WTC11 (cell line): ENCODE measurements around the gene MAPK12. TPM values are rescaled to one million over a fixed set of nuclear protein-coding genes. Genes with fewer than 3 reads are reported as not detected.

Experiments
- ATAC-seq: fragments of 200-7000 bp; cut with Tn5 transposase; 2 replicates; pipeline ENCODE4 v1.10.0; 2021; ENCODE audit warnings: mild to moderate bottlenecking, moderate library complexity
- CTCF ChIA-PET: fragments of 300-600 bp; sonication (Branson Sonifier 250); formaldehyde crosslinking; loops from one replicate; lab custom pipeline; 2021; ENCODE audit warnings: antibody characterized with exemption; lab: Charles Lee
- POLR2A ChIA-PET: fragments of 350-600 bp; sonication (Branson Sonifier 250); formaldehyde crosslinking; loops from one replicate; lab custom pipeline; 2021; ENCODE audit warnings: antibody characterized with exemption; lab: Charles Lee
- DNase-seq: peaks from one replicate; pipeline ENCODE4 v3.0.0; 2021; ENCODE audit warnings: low spot score
- H3K27ac Mint-ChIP-seq: 2 replicates; pipeline ENCODE4 v1.8.0; 2021; ENCODE audit warnings: mixed read lengths
- H3K27me3 Mint-ChIP-seq: 2 replicates; pipeline ENCODE4 v1.8.0; 2021; ENCODE audit warnings: low read depth, mild to moderate bottlenecking, moderate library complexity, mixed read lengths
- H3K36me3 Mint-ChIP-seq: 2 replicates; pipeline ENCODE4 v1.8.0; 2021; ENCODE audit warnings: mixed read lengths
- H3K4me1 Mint-ChIP-seq: 2 replicates; pipeline ENCODE4 v1.8.0; 2022; ENCODE audit warnings: mixed read lengths
- H3K4me3 Mint-ChIP-seq: 2 replicates; pipeline ENCODE4 v1.8.0; 2021; ENCODE audit warnings: mild to moderate bottlenecking, moderate library complexity, mixed read lengths
- H3K9me3 Mint-ChIP-seq: 2 replicates; pipeline ENCODE4 v1.8.0; 2021; ENCODE audit warnings: mixed read lengths
- ATF1 ChIP-seq: sonication (generic); formaldehyde crosslinking; IDR thresholded peaks from 2 replicates; pipeline ENCODE4 v1.8.1; 2023; ENCODE audit warnings: mild to moderate bottlenecking, moderate library complexity, missing genetic modification reagents
- EMX1 ChIP-seq: fragments of 250-450 bp; sonication (Bioruptor Pico); IDR thresholded peaks from 2 replicates; pipeline ENCODE4 v1.8.0; 2021; ENCODE audit warnings: mild to moderate bottlenecking
- ESRRA ChIP-seq: sonication (generic); formaldehyde crosslinking; IDR thresholded peaks from 2 replicates; pipeline ENCODE4 v1.8.1; 2022; ENCODE audit warnings: mild to moderate bottlenecking, missing genetic modification reagents, borderline replicate concordance
- ETV6 ChIP-seq: sonication (generic); formaldehyde crosslinking; IDR thresholded peaks from 2 replicates; pipeline ENCODE4 v1.8.1; 2022; ENCODE audit warnings: mild to moderate bottlenecking, missing genetic modification reagents
- FOXK1 ChIP-seq: sonication (generic); formaldehyde crosslinking; IDR thresholded peaks from 2 replicates; pipeline ENCODE4 v1.8.0; 2022; ENCODE audit warnings: mild to moderate bottlenecking, moderate library complexity, missing genetic modification reagents
- GABPB1 ChIP-seq: sonication (generic); formaldehyde crosslinking; IDR thresholded peaks from 2 replicates; pipeline ENCODE4 v1.8.1; 2023; ENCODE audit warnings: mild to moderate bottlenecking, missing genetic modification reagents
- IRF1 ChIP-seq: sonication (generic); formaldehyde crosslinking; IDR thresholded peaks from 2 replicates; pipeline ENCODE4 v1.8.0; 2023; ENCODE audit warnings: missing genetic modification reagents
- PREB ChIP-seq: sonication (generic); formaldehyde crosslinking; IDR thresholded peaks from 2 replicates; pipeline ENCODE4 v1.8.1; 2022; ENCODE audit warnings: mild to moderate bottlenecking, missing genetic modification reagents, moderate library complexity, borderline replicate concordance
- RELA ChIP-seq: sonication (generic); formaldehyde crosslinking; IDR thresholded peaks from 2 replicates; pipeline ENCODE4 v1.8.1; 2022; ENCODE audit warnings: missing genetic modification reagents, mild to moderate bottlenecking, borderline replicate concordance
- SMAD4 ChIP-seq: sonication (generic); formaldehyde crosslinking; IDR thresholded peaks from 2 replicates; pipeline ENCODE4 v1.8.0; 2022; ENCODE audit warnings: mild to moderate bottlenecking, missing genetic modification reagents
- SOX15 ChIP-seq: fragments of 250-450 bp; sonication (Bioruptor Pico); IDR thresholded peaks from 2 replicates; pipeline ENCODE4 v1.9.0; 2021; ENCODE audit warnings: mild to moderate bottlenecking
- ZBTB21 ChIP-seq: sonication (generic); formaldehyde crosslinking; IDR thresholded peaks from 2 replicates; pipeline ENCODE4 v1.8.1; 2023; ENCODE audit warnings: mild to moderate bottlenecking, missing genetic modification reagents, borderline replicate concordance
- ZNF121 ChIP-seq: sonication (generic); formaldehyde crosslinking; IDR thresholded peaks from 2 replicates; pipeline ENCODE4 v1.8.0; 2023; ENCODE audit warnings: missing genetic modification reagents
- ZNF423 ChIP-seq: fragments of 250-450 bp; sonication (Bioruptor Pico); IDR thresholded peaks from 2 replicates; pipeline ENCODE4 v2.1.2; 2022; ENCODE audit warnings: mild to moderate bottlenecking, moderate library complexity
- total RNA-seq: library from RNA; stranded (reverse); gene quantifications from 3 replicates; pipeline ENCODE4 v1.2.3, GENCODE V29; 2021
- TF ChIP-seq, protein P1 (sequence below): sonication (generic); formaldehyde crosslinking; IDR thresholded peaks from 2 replicates; pipeline ENCODE4 v1.8.0; 2022; ENCODE audit warnings: mild to moderate bottlenecking, missing genetic modification reagents
- TF ChIP-seq, protein P2 (sequence below): sonication (generic); formaldehyde crosslinking; IDR thresholded peaks from 2 replicates; pipeline ENCODE4 v1.8.1; 2022; ENCODE audit warnings: mild to moderate bottlenecking, moderate library complexity, missing genetic modification reagents
- TF ChIP-seq, protein P3 (sequence below): sonication (generic); formaldehyde crosslinking; IDR thresholded peaks from 2 replicates; pipeline ENCODE4 v1.8.0; 2022; ENCODE audit warnings: mild to moderate bottlenecking, missing genetic modification reagents
- TF ChIP-seq, protein P4 (sequence below): sonication (generic); formaldehyde crosslinking; IDR thresholded peaks from 2 replicates; pipeline ENCODE4 v1.8.1; 2023; ENCODE audit warnings: mild to moderate bottlenecking, missing genetic modification reagents
- TF ChIP-seq, protein P5 (sequence below): sonication (generic); formaldehyde crosslinking; IDR thresholded peaks from 2 replicates; pipeline ENCODE4 v1.8.1; 2023; ENCODE audit warnings: mild to moderate bottlenecking, missing genetic modification reagents, moderate library complexity
- TF ChIP-seq, protein P6 (sequence below): sonication (generic); formaldehyde crosslinking; IDR thresholded peaks from 2 replicates; pipeline ENCODE4 v1.8.1; 2022; ENCODE audit warnings: missing genetic modification reagents, borderline replicate concordance

Gene MAPK12
- total RNA-seq, 1 experiment from 2014 or later = 31.0 TPM

- CTCF ChIA-PET = interaction anchor here (0.9 to 3.7 kb wide), 6 partner anchors 9 to 79 kb away, joined by 3 to 21 read pairs (median 4); partner anchors contain the start of gene HDAC10
- H3K4me1 Mint-ChIP-seq = peaks cover 8% of the 10 kb centered on the region
These were observed 1.6 kb upstream of the MAPK12 start for GRCh38 chr22:50262973-50263617.

More at GRCh38 chr22:50262973-50263617, 1.6 kb upstream of the MAPK12 start:
- no peak for DNase-seq
- ATAC-seq = no peak
- no peaks in the 10 kb centered on the region for H3K9me3 Mint-ChIP-seq
- POLR2A ChIA-PET = no interaction called here
- no peaks in the 10 kb centered on the region for H3K36me3 Mint-ChIP-seq
- no peak overlapping the region for H3K27ac Mint-ChIP-seq
- H3K4me3 Mint-ChIP-seq = no peak overlapping the region
- TF ChIP-seq SOX15 (CRISPR knock-in tag) (no peak), ZBTB21 (no peak), ETV6 (CRISPR knock-in tag) (no peak), IRF1 (no peak), PREB (CRISPR knock-in tag) (no peak), FOXK1 (no peak), GABPB1 (CRISPR knock-in tag) (no peak), ESRRA (no peak), ZNF121 (CRISPR knock-in tag) (no peak), RELA (CRISPR knock-in tag) (no peak), SMAD4 (CRISPR knock-in tag) (no peak), ZNF423 (CRISPR knock-in tag) (no peak), ATF1 (CRISPR knock-in tag) (no peak), EMX1 (CRISPR knock-in tag) (no peak)
- TF ChIP-seq, protein P1, sequence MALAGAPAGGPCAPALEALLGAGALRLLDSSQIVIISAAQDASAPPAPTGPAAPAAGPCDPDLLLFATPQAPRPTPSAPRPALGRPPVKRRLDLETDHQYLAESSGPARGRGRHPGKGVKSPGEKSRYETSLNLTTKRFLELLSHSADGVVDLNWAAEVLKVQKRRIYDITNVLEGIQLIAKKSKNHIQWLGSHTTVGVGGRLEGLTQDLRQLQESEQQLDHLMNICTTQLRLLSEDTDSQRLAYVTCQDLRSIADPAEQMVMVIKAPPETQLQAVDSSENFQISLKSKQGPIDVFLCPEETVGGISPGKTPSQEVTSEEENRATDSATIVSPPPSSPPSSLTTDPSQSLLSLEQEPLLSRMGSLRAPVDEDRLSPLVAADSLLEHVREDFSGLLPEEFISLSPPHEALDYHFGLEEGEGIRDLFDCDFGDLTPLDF (CRISPR knock-in tag) = no peak
- TF ChIP-seq, protein P2, sequence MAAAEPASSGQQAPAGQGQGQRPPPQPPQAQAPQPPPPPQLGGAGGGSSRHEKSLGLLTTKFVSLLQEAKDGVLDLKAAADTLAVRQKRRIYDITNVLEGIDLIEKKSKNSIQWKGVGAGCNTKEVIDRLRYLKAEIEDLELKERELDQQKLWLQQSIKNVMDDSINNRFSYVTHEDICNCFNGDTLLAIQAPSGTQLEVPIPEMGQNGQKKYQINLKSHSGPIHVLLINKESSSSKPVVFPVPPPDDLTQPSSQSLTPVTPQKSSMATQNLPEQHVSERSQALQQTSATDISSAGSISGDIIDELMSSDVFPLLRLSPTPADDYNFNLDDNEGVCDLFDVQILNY (CRISPR knock-in tag) = no peak
- TF ChIP-seq, protein P3, sequence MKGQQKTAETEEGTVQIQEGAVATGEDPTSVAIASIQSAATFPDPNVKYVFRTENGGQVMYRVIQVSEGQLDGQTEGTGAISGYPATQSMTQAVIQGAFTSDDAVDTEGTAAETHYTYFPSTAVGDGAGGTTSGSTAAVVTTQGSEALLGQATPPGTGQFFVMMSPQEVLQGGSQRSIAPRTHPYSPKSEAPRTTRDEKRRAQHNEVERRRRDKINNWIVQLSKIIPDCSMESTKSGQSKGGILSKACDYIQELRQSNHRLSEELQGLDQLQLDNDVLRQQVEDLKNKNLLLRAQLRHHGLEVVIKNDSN (CRISPR knock-in tag) = no peak
- TF ChIP-seq, protein P4, sequence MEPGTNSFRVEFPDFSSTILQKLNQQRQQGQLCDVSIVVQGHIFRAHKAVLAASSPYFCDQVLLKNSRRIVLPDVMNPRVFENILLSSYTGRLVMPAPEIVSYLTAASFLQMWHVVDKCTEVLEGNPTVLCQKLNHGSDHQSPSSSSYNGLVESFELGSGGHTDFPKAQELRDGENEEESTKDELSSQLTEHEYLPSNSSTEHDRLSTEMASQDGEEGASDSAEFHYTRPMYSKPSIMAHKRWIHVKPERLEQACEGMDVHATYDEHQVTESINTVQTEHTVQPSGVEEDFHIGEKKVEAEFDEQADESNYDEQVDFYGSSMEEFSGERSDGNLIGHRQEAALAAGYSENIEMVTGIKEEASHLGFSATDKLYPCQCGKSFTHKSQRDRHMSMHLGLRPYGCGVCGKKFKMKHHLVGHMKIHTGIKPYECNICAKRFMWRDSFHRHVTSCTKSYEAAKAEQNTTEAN (CRISPR knock-in tag) = no peak
- TF ChIP-seq, protein P5, sequence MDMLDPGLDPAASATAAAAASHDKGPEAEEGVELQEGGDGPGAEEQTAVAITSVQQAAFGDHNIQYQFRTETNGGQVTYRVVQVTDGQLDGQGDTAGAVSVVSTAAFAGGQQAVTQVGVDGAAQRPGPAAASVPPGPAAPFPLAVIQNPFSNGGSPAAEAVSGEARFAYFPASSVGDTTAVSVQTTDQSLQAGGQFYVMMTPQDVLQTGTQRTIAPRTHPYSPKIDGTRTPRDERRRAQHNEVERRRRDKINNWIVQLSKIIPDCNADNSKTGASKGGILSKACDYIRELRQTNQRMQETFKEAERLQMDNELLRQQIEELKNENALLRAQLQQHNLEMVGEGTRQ (CRISPR knock-in tag) = no peak
- TF ChIP-seq, protein P6, sequence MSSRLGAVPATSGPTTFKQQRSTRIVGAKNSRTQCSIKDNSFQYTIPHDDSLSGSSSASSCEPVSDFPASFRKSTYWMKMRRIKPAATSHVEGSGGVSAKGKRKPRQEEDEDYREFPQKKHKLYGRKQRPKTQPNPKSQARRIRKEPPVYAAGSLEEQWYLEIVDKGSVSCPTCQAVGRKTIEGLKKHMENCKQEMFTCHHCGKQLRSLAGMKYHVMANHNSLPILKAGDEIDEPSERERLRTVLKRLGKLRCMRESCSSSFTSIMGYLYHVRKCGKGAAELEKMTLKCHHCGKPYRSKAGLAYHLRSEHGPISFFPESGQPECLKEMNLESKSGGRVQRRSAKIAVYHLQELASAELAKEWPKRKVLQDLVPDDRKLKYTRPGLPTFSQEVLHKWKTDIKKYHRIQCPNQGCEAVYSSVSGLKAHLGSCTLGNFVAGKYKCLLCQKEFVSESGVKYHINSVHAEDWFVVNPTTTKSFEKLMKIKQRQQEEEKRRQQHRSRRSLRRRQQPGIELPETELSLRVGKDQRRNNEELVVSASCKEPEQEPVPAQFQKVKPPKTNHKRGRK (CRISPR knock-in tag) = no peak
- peaks cover 29% of the 10 kb centered on the region for H3K27me3 Mint-ChIP-seq
